Activated T-cell treated with anti-CD3 and anti-CD28 coated beads for 1 hour (primary cell): Measurements from ENCODE around the gene ACACA.

Experiments used
- DNase-seq: peaks from one replicate; pipeline ENCODE4 v3.0.0-alpha.2; 2020; ENCODE audit warnings: low read depth

The ACACA gene

GRCh38 chr17:37225465-37225864 is 181.2 kb downstream of the ACACA start:
- no peak for DNase-seq

- no peak for DNase-seq
Measured at GRCh38 chr17:37221865-37222264, 184.8 kb downstream of the ACACA start.

- no peak for DNase-seq
Measured at GRCh38 chr17:37220607-37220953, 186.1 kb downstream of the ACACA start.

GRCh38 chr17:37219876-37220606 is 186.6 kb downstream of the ACACA start:
- no peak for DNase-seq

GRCh38 chr17:37218849-37219248 is 187.8 kb downstream of the ACACA start:
- DNase-seq = no peak

GRCh38 chr17:37214416-37214815 is 192.2 kb downstream of the ACACA start:
- DNase-seq = no peak

GRCh38 chr17:37213927-37214326 is 192.7 kb downstream of the ACACA start:
- no peak for DNase-seq

GRCh38 chr17:37212179-37212578 is 194.5 kb downstream of the ACACA start:
- no peak for DNase-seq

GRCh38 chr17:37211136-37211535 is 195.5 kb downstream of the ACACA start:
- no peak for DNase-seq

GRCh38 chr17:37207103-37207502 is 199.5 kb downstream of the ACACA start:
- no peak for DNase-seq

- no peak for DNase-seq
Measured at GRCh38 chr17:37206299-37206698, 200.3 kb downstream of the ACACA start.

- DNase-seq = no peak
Measured at GRCh38 chr17:37200497-37200896, 206.1 kb downstream of the ACACA start.

- DNase-seq = no peak
Measured at GRCh38 chr17:37197336-37197735, 209.3 kb downstream of the ACACA start.

- no peak for DNase-seq
Measured at GRCh38 chr17:37194208-37194607, 212.4 kb downstream of the ACACA start.

- no peak for DNase-seq
Measured at GRCh38 chr17:37191219-37191618, 215.4 kb downstream of the ACACA start.

GRCh38 chr17:37190493-37190892 is 216.1 kb downstream of the ACACA start:
- DNase-seq = no peak

GRCh38 chr17:37188157-37188556 is 218.5 kb downstream of the ACACA start:
- no peak for DNase-seq

GRCh38 chr17:37187262-37187661 is 219.4 kb downstream of the ACACA start:
- no peak for DNase-seq

GRCh38 chr17:37182786-37183465 is 223.7 kb downstream of the ACACA start:
- DNase-seq = no peak

- DNase-seq = no peak
Measured at GRCh38 chr17:37180376-37180775, 226.3 kb downstream of the ACACA start.

- no peak for DNase-seq
Measured at GRCh38 chr17:37179893-37180292, 226.7 kb downstream of the ACACA start.

GRCh38 chr17:37177254-37177870 is 229.3 kb downstream of the ACACA start:
- DNase-seq = no peak

- DNase-seq = no peak
Measured at GRCh38 chr17:37176723-37177122, 229.9 kb downstream of the ACACA start.
